ENCODE measurements around the gene MPRIP. TPM values are rescaled to one million over a fixed set of nuclear protein-coding genes. Genes with fewer than 3 reads are reported as not detected.
A peak's percentile ranks its signal among the peaks of the same experiment; 100 is the strongest.

Gene MPRIP
- total and polyA plus RNA-seq, 2 of the 13 experiments (the other 11 are each of a cell fraction or from before 2014, with no cell fraction given), result 50.2 to 52.4 TPM

GRCh38 chr17:17090642-17091103 lies 48.4 kb downstream of the MPRIP start:
- Histone ChIP-seq H3K27ac (ENCODE audit: extremely low read length, insufficient read depth, low read length) (peak overlapping the region; percentile 15), H3K4me1 (ENCODE audit: insufficient read depth, low read length) (peaks cover 58% of the 10 kb centered on the region), H2AFZ (ENCODE audit: low read length) (no peak overlapping the region), H3K4me3 (replicated peaks in 1 of 3; ENCODE audit: insufficient read depth in 1 of 3, low read depth in 2 of 3, low read length in 3 of 3) (0 out of 6 replicates have a peak overlapping the region, but pooled peaks of 1 of the 3 experiments have one; percentile 0), H4K20me1 (ENCODE audit: insufficient read depth, low read length) (no peaks in the 10 kb centered on the region), H3K27me3 (ENCODE audit: control insufficient read depth in 1 of 2, insufficient read depth in 2 of 2, low read length in 2 of 2) (no peaks in the 10 kb centered on the region), H3K79me2 (ENCODE audit: insufficient read depth, low read length) (peaks cover 6% of the 10 kb centered on the region), H3K9me3 (ENCODE audit: low read length) (no peaks in the 10 kb centered on the region), H3K4me2 (ENCODE audit: low read depth, low read length) (peak overlapping the region; percentile 63), H3K9ac (ENCODE audit: insufficient read depth, low read depth, low read length) (no peak overlapping the region), H3K36me3 (replicated peaks in 1 of 2; ENCODE audit: control insufficient read depth in 1 of 2, insufficient read depth in 2 of 2, low read length in 2 of 2) (peaks cover 0 to 7% of the 10 kb centered on the region in 2 experiments; a peak in 3 of 5 replicates)
- ATAC-seq (peak; percentile 49), FAIRE-seq (no peak), DNase-seq (ENCODE audit: low spot score) (no peak)
- WGBS (ENCODE audit: low lambda C conversion rate), result 45% methylated on average over 5 of the region's 11 CpGs
- no TSS peak for BruUV-seq (replicated peaks)
- TF ChIP-seq REXO4 (CRISPR knock-in tag; IDR thresholded peaks at IDR 0.05; ENCODE audit: borderline replicate concordance) (no peak), ZNF761 (CRISPR knock-in tag; conservative IDR thresholded peaks at IDR 0.05) (no peak), PBX2 (CRISPR knock-in tag; IDR thresholded peaks at IDR 0.05) (no peak), NCOA5 (CRISPR knock-in tag; IDR thresholded peaks at IDR 0.05) (no peak), ZNF124 (CRISPR knock-in tag; IDR thresholded peaks at IDR 0.05) (no peak), ZBTB7B (CRISPR knock-in tag; IDR thresholded peaks at IDR 0.05) (0 out of 2 replicates have a peak, but pooled peaks have one; percentile 2), TRIM22 (IDR thresholded peaks at IDR 0.05) (no peak), ZNF629 (CRISPR knock-in tag; conservative IDR thresholded peaks at IDR 0.05) (peak; percentile 69), ZNF431 (CRISPR knock-in tag; IDR thresholded peaks at IDR 0.05; ENCODE audit: borderline replicate concordance, low read depth) (no peak), ELF3 (CRISPR knock-in tag; IDR thresholded peaks at IDR 0.05) (no peak), ZEB1 (IDR thresholded peaks at IDR 0.05; ENCODE audit: insufficient replicate concordance, low read depth) (peak; percentile 68), HOXA5 (CRISPR knock-in tag; IDR thresholded peaks at IDR 0.05) (no peak), CC2D1A (CRISPR knock-in tag; IDR thresholded peaks at IDR 0.05) (no peak)
- ChIA-PET POLR2A (interaction anchor here (1.2 kb wide), 1 partner anchor 12 kb away, joined by 3 read pairs; no protein-coding TSS in a partner anchor), CTCF (ENCODE audit: low intra/inter-chr PET ratio, low total read pairs) (no interaction called here)
- intact Hi-C loops (cut with micrococcal nuclease; ENCODE audit: unreplicated experiment), result no loop called here
- in situ Hi-C loops (cut with HindIII; ENCODE audit: extremely low pct_ligation_motif_present, low pct_unique_long_range_greater_than_20kb), result no loop called here
